ENCODE measurements around the gene LRP1B. TPM values are rescaled to one million over a fixed set of nuclear protein-coding genes. Genes with fewer than 3 reads are reported as not detected.

Gene LRP1B
- total and polyA plus RNA-seq, 2 donors (not counting 1 experiment from before 2014, with no cell fraction given): not detected

DNA sequence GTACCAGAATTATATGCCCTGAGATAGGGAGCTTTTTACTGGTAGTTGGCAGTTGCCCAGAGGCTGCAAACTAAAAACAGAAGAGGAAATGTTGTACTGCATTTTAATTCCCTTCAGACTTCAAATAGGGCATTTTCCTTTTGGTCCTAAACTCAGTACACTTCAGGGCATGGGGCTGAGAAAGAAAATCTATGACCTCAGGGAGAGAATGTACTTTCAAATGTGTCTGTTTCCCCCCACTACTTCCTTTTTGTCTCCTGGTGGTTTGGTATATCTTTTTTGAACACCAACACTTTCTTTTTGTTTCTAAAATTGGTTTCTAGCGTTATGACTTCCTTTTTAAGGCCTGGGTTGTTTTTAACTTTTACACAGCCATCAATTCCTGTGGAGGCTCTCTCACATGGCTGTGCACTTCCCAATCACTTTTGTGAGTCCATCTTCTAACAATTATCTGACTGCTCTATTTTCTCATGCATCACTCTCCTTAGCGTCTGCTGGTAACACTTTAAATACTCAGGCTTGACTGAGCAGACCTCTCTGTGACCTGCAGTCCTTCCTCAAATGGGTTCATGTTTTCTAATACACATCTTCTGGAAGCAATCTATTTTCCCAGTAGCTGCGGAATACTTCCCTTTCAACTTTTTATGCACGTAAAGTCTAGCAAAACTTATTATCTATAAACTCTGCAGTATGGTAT is 596.0 kb downstream of the LRP1B start:
- Histone ChIP-seq H3K4me2 (replicated peaks; ENCODE audit: low read depth, low read length, poor library complexity, severe bottlenecking) (peak overlapping the region; percentile 62), H4K20me1 (ENCODE audit: control insufficient read depth, insufficient read depth, low read length, poor library complexity, severe bottlenecking) (no peaks in the 10 kb centered on the region), H3K27ac (ENCODE audit: low read length in 2 of 2) (peak overlapping the region; percentile 18 to 63), H3K36me3 (replicated peaks in 1 of 2; ENCODE audit: control extremely low read depth in 1 of 2, control insufficient read depth in 1 of 2, extremely low read depth in 1 of 2, insufficient read depth in 2 of 2, low read length in 1 of 2) (no peaks in the 10 kb centered on the region), H3K27me3 (replicated peaks in 1 of 4; ENCODE audit: control extremely low read depth in 1 of 4, control insufficient read depth in 3 of 4, insufficient read depth in 4 of 4, low read length in 3 of 4) (no peaks in the 10 kb centered on the region), H3K9ac (ENCODE audit: low read length) (peak overlapping the region; percentile 50), H3K4me1 (ENCODE audit: control insufficient read depth in 2 of 2, insufficient read depth in 2 of 2, low read length in 2 of 2) (peaks cover 18 to 26% of the 10 kb centered on the region in 2 donors), H3K79me2 (ENCODE audit: control insufficient read depth, insufficient read depth, low read length) (no peaks in the 10 kb centered on the region), H3K9me3 (ENCODE audit: control extremely low read depth in 1 of 3, control insufficient read depth in 2 of 3, insufficient read depth in 1 of 3, low read length in 2 of 3) (no peaks in the 10 kb centered on the region), H3K4me3 (ENCODE audit: control extremely low read depth in 1 of 5, extremely low read depth in 1 of 5, insufficient read depth in 1 of 5, low read depth in 2 of 5, low read length in 4 of 5) (peak overlapping the region in 2 of 5 experiments; percentile 24 to 46), H2AFZ (ENCODE audit: insufficient read depth, low read depth, low read length, poor library complexity, severe bottlenecking) (peak overlapping the region; percentile 59)
- H3K9me3 Mint-ChIP-seq (ENCODE audit: insufficient read depth): no peaks in the 10 kb centered on the region
- intact Hi-C loops (cut with micrococcal nuclease): no loop called here
- ATAC-seq (ENCODE audit: low read depth) (peak; percentile 36), DNase-seq (peak; percentile 32)
- ChIA-PET POLR2A (no interaction called here), CTCF (no interaction called here)
- WGBS (ENCODE audit: insufficient coverage): 0% methylated on average over 1 of the region's 4 CpGs
- H3K27ac Mint-ChIP-seq: peak overlapping the region; percentile 43
- peaks cover 27% of the 10 kb centered on the region for H3K4me1 Mint-ChIP-seq
- no peak for TF ChIP-seq EZH2 (IDR thresholded peaks at IDR 0.05; ENCODE audit: borderline replicate concordance, insufficient read depth, low read depth, low read length, poor library complexity, severe bottlenecking)
- TF ChIP-seq CTCF (IDR thresholded peaks at IDR 0.05): no peak
- H3K27me3 Mint-ChIP-seq: no peaks in the 10 kb centered on the region
- peak overlapping the region; percentile 82 for H3K4me3 Mint-ChIP-seq

GRCh38 chr2:141529659-141530058 is 601.2 kb downstream of the LRP1B start:
- no peaks in the 10 kb centered on the region for H4K20me1 ChIP-seq (ENCODE audit: control insufficient read depth, insufficient read depth, low read length, poor library complexity, severe bottlenecking)
- H3K4me3 ChIP-seq (ENCODE audit: control extremely low read depth in 1 of 5, extremely low read depth in 1 of 5, insufficient read depth in 1 of 5, low read depth in 2 of 5, low read length in 4 of 5): no peak overlapping the region
- peaks cover 18% of the 10 kb centered on the region for H3K4me1 Mint-ChIP-seq
- no peak for TF ChIP-seq EZH2 (IDR thresholded peaks at IDR 0.05; ENCODE audit: borderline replicate concordance, insufficient read depth, low read depth, low read length, poor library complexity, severe bottlenecking)
- TF ChIP-seq CTCF (IDR thresholded peaks at IDR 0.05): no peak
- no peak overlapping the region for H3K27ac ChIP-seq (ENCODE audit: low read length in 2 of 2)
- DNase-seq: no peak
- peaks cover 9 to 13% of the 10 kb centered on the region in 2 donors for H3K4me1 ChIP-seq (ENCODE audit: control insufficient read depth in 2 of 2, insufficient read depth in 2 of 2, low read length in 2 of 2)
- H3K4me3 Mint-ChIP-seq: no peak overlapping the region
- H3K9me3 ChIP-seq (ENCODE audit: control extremely low read depth in 1 of 3, control insufficient read depth in 2 of 3, insufficient read depth in 1 of 3, low read length in 2 of 3): no peaks in the 10 kb centered on the region
- no peak overlapping the region for H3K4me2 ChIP-seq (replicated peaks; ENCODE audit: low read depth, low read length, poor library complexity, severe bottlenecking)
- CTCF ChIA-PET: no interaction called here
- no peaks in the 10 kb centered on the region for H3K27me3 ChIP-seq (replicated peaks in 1 of 4; ENCODE audit: control extremely low read depth in 1 of 4, control insufficient read depth in 3 of 4, insufficient read depth in 4 of 4, low read length in 3 of 4)
- no peak overlapping the region for H3K27ac Mint-ChIP-seq
- no peaks in the 10 kb centered on the region for H3K79me2 ChIP-seq (ENCODE audit: control insufficient read depth, insufficient read depth, low read length)
- intact Hi-C loops (cut with micrococcal nuclease): no loop called here
- no peaks in the 10 kb centered on the region for H3K27me3 Mint-ChIP-seq
- no peaks in the 10 kb centered on the region for H3K9me3 Mint-ChIP-seq (ENCODE audit: insufficient read depth)
- no peak for ATAC-seq (ENCODE audit: low read depth)
- POLR2A ChIA-PET: no interaction called here
- no peaks in the 10 kb centered on the region for H3K36me3 ChIP-seq (replicated peaks in 1 of 2; ENCODE audit: control extremely low read depth in 1 of 2, control insufficient read depth in 1 of 2, extremely low read depth in 1 of 2, insufficient read depth in 2 of 2, low read length in 1 of 2)
- no peak overlapping the region for H3K9ac ChIP-seq (ENCODE audit: low read length)
- no peak overlapping the region for H2AFZ ChIP-seq (ENCODE audit: insufficient read depth, low read depth, low read length, poor library complexity, severe bottlenecking)
- WGBS (ENCODE audit: insufficient coverage): no CpG with 5 or more reads among the region's 1 CpG
